Measurements from ENCODE around the gene NEUROD2. TPM values are rescaled to one million over a fixed set of nuclear protein-coding genes. Genes with fewer than 3 reads are reported as not detected.

Gene NEUROD2
- total and polyA plus RNA-seq, 2 of the 8 experiments (the other 6 are each of a cell fraction or from before 2014, with no cell fraction given): not detected

- TF ChIP-seq KDM1A (IDR thresholded peaks at IDR 0.05; ENCODE audit: borderline replicate concordance, low read length) (no peak), POLR2A (IDR thresholded peaks at IDR 0.05; ENCODE audit: control extremely low read depth in 1 of 2, low read depth in 2 of 2, low read length in 2 of 2) (no peak)
These were observed 22.2 kb upstream of the NEUROD2 start (continued) for GRCh38 chr17:39629898-39630297.
